ENCODE results near the gene CD52.
"Not testable (repeated sequence)": the region's sequence is repeated elsewhere in the genome, so short reads cannot be mapped to it uniquely, and the experiment has no call there.

The CD52 gene

GRCh38 chr1:26324550-26324949, 6.8 kb downstream of the CD52 start:
- no peak overlapping the region for H3K27ac ChIP-seq

GRCh38 chr1:26327956-26328362, 10.2 kb downstream of the CD52 start:
- DNase-seq (ENCODE audit: low read depth, low spot score): no peak
- peak overlapping the region; percentile 51 for H3K27ac ChIP-seq

More at GRCh38 chr1:26324550-26324949, 6.8 kb downstream of the CD52 start:
- DNase-seq (ENCODE audit: low read depth, low spot score): no peak

GRCh38 chr1:26328597-26328996, 10.8 kb downstream of the CD52 start:
- no peak for DNase-seq (ENCODE audit: low read depth, low spot score)
- H3K27ac ChIP-seq: peak overlapping the region; percentile 51

- not testable (repeated sequence) for DNase-seq (ENCODE audit: low read depth, low spot score)
- H3K27ac ChIP-seq: peak overlapping the region; percentile 51
These were observed 11.6 kb downstream of the CD52 start for GRCh38 chr1:26329380-26329779.

- peak overlapping the region; percentile 51 for H3K27ac ChIP-seq
- no peak for DNase-seq (ENCODE audit: low read depth, low spot score)
These were observed 12.5 kb downstream of the CD52 start for GRCh38 chr1:26330276-26330675.

GRCh38 chr1:26333312-26333711, 15.6 kb downstream of the CD52 start:
- DNase-seq (ENCODE audit: low read depth, low spot score); H3K27ac ChIP-seq: not testable (repeated sequence)

GRCh38 chr1:26335774-26336476, 18.2 kb downstream of the CD52 start:
- no peak for DNase-seq (ENCODE audit: low read depth, low spot score)
- H3K27ac ChIP-seq: peak overlapping the region; percentile 63

- H3K27ac ChIP-seq: peak overlapping the region; percentile 63
- DNase-seq (ENCODE audit: low read depth, low spot score): no peak
These were observed 18.9 kb downstream of the CD52 start for GRCh38 chr1:26336477-26337205.

- H3K27ac ChIP-seq: peak overlapping the region; percentile 63
- no peak for DNase-seq (ENCODE audit: low read depth, low spot score)
These were observed 19.4 kb downstream of the CD52 start for GRCh38 chr1:26337206-26337535.

- DNase-seq (ENCODE audit: low read depth, low spot score): no peak
- no peak overlapping the region for H3K27ac ChIP-seq
These were observed 19.9 kb downstream of the CD52 start for GRCh38 chr1:26337625-26338024.

- DNase-seq (ENCODE audit: low read depth, low spot score): no peak
- peak overlapping the region; percentile 64 for H3K27ac ChIP-seq
These were observed 20.9 kb downstream of the CD52 start for GRCh38 chr1:26338670-26339069.

GRCh38 chr1:26340047-26340481, 22.3 kb downstream of the CD52 start:
- H3K27ac ChIP-seq: peak overlapping the region; percentile 64
- no peak for DNase-seq (ENCODE audit: low read depth, low spot score)

GRCh38 chr1:26344147-26344920, 26.6 kb downstream of the CD52 start:
- no peak for DNase-seq (ENCODE audit: low read depth, low spot score)

GRCh38 chr1:26345718-26346117, 28.0 kb downstream of the CD52 start:
- no peak overlapping the region for H3K27ac ChIP-seq
- DNase-seq (ENCODE audit: low read depth, low spot score): no peak

More at GRCh38 chr1:26344147-26344920, 26.6 kb downstream of the CD52 start:
- no peak overlapping the region for H3K27ac ChIP-seq

- no peak overlapping the region for H3K27ac ChIP-seq
- DNase-seq (ENCODE audit: low read depth, low spot score): no peak
These were observed 28.7 kb downstream of the CD52 start for GRCh38 chr1:26346274-26347033.

GRCh38 chr1:26349188-26349876, 31.6 kb downstream of the CD52 start:
- peak overlapping the region; percentile 90 for H3K27ac ChIP-seq
- DNase-seq (ENCODE audit: low read depth, low spot score): no peak

GRCh38 chr1:26349877-26350244, 32.1 kb downstream of the CD52 start:
- H3K27ac ChIP-seq: peak overlapping the region; percentile 90
- no peak for DNase-seq (ENCODE audit: low read depth, low spot score)

GRCh38 chr1:26350343-26350700, 32.6 kb downstream of the CD52 start:
- DNase-seq (ENCODE audit: low read depth, low spot score): no peak
- peak overlapping the region; percentile 90 for H3K27ac ChIP-seq

- no peak for DNase-seq (ENCODE audit: low read depth, low spot score)
- H3K27ac ChIP-seq: peak overlapping the region; percentile 90
These were observed 33.2 kb downstream of the CD52 start for GRCh38 chr1:26350701-26351589.
